ENCODE data around the gene GSTT2. TPM values are rescaled to one million over a fixed set of nuclear protein-coding genes. Genes with fewer than 3 reads are reported as not detected.

The GSTT2 gene
- total RNA-seq, 1 experiment from 2014 or later, result not detected

DNA sequence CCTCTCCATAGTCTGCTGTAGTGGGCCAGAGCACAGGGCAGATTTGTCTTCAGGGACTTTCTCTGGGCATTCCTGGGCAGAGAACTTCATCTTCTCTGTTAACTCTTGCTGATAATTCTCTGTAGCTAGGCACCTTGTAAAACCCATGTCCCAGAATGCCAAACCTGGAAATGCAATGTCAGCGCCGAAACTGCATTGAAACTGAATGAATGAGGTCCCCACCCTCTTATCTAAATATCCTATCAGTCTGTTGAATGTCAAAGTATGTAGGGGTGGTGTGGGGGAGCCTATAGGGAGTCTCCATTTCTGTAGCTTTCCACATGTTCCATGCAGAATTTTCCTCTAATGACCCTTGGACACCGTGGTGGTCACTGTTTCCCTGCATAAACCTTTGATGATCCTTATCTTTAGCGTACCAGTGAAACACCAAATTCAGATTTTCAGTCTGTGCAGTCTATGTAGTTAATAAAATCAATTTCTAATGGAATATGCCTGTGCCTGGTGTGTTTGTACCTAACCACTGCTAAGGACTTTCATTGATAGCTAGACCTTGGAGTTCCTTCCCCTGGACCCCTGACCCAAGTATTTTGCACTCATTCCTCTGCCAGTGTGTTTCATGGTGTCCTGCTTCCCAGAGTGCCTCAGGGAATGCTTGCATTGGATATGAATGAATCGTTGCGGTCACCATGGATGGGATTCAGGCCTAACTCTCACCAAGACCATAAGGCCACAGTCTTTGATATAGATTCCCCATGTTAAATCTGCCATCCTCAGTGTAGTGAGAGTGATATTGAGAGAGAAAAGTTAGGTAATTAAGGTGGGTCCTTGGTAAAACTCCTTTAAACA is 28.7 kb downstream of the GSTT2 start:
- DNase-seq (ENCODE audit: low spot score), result no peak

DNA sequence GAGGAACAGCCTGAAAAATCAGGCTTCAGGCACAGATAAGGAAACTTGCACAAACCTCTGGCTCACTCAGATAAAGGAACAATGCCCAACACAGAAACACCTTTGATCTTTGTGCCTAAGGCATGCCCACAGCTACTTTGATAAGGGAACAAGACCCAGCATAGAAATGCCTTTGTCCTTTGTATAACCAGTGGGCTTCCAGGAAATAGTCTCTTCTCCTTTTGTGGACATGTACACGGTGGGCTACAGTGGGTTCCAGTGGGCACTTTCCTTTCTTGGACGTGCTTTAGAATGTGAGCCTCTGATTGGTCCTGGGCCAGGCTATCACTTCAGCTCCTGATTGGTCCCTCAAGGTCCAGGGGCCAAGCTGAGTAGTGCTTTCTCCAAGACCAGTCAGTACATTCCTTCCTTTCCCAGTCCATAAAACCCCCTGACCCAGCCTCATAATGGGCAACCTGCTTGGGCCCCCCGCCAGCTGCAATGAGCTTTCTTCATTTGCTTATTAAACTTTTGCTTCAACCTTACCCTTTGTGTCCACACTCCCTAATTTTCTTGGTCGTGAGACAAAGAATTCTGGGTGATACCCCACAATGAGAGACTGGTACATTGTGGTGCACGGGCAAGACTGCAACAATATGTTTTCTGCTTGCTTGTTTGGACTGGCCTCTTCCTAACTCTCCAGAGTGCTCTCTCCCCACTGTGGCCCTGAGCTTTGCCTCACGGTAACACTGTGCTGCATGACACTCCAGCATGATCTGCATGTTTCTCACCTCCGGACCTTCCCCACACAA is 29.5 kb downstream of the GSTT2 start:
- no peak for DNase-seq (ENCODE audit: low spot score)

DNA sequence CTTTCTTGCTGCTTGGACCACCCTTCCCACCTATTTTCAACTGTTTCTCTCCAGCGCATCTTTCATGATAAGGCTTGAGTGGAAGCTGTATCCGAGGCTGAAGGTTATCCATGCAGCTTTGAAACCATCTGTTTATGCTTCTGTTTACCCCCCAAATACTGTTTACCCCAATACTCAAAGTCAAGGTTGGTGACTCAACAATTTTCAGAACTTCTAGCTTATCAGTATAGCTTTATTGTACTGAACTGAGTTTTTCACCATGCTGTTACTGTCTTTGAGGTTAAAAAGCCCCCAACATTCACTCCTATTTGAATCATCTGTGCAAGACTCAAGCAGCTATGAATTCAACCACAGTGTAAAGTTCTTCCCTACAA is 30.1 kb downstream of the GSTT2 start:
- no peak for DNase-seq (ENCODE audit: low spot score)

DNA sequence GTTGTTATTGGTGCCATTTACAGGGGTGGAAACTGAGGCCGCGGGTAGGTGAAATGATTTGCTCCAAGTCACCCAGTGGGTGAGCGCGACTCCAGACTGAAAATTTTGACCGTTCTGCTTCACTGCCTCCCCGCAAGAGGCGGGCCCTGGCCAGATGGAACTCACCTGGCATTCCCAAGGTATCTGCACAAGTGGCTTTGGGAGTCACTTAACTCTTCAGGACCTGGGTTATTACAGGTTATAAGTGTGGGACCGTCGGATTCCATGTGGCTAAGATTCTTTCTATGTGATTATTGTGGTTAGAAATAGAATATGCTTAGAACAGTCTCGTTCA is 31.8 kb downstream of the GSTT2 start:
- DNase-seq (ENCODE audit: low spot score), result no peak

DNA sequence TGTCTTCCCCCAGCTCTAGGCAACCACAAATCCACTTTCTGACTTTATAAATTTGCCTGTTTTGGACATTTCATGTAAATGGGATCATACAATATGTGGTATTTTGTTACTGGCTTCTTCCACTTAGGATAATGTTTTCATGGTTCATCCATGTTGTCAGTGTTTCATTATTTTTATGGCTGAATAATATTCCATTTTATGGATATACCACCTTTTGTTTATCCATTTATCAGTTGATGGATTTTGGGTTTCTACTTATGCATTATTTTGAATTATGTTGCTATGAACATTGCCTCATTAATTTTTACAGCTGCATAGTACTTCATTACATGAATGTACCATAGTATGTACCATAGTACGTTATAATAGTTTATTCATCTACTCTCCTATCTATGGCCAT is 36.2 kb downstream of the GSTT2 start:
- DNase-seq (ENCODE audit: low spot score), result no peak

DNA sequence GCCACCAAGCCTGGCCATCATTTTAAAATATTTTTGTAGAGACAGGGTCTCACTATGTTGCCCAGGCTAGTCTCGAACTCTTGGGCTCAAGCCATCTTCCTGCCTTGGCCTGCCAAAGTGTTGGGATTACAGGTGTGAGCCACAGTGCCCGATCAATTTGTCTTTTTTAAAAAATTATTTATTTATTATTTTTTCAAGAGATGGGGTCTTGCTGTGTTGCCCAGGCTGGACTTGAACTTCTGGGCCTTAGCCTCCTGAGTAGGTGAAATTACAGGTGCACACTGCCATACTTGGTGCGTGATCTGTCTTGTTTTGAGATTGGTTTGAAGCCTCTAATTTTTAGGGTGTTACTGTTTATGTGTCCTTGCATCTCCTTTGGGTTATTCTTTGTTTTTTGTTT is 41.4 kb downstream of the GSTT2 start:
- DNase-seq (ENCODE audit: low spot score), result no peak

DNA sequence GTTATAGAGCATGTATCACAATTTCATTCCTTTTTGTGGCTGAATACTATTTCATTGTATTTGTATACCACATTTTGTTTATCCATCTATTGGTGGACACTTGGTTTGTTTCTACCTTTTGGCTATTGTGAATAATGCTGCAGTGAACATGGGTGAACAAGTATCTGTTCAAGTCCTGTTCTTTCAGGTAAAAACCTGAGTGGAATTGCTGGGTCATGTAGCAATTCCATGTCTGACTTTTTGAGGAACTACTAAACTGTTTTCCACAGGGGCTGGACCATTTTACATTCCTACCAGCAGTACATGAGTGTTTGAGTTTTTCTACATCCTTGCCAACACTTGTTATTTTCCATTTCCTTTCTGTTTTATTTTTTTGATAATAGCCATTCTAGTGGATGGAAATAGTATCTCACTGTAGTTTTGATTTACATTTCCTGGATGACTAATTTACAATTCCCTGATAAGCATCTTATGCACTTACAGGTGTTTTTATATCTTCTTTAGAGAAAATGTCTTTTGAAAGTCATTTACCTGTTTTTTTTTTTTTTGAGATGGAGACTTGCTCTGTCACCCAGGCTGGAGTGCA is 43.4 kb downstream of the GSTT2 start:
- no peak for DNase-seq (ENCODE audit: low spot score)

DNA sequence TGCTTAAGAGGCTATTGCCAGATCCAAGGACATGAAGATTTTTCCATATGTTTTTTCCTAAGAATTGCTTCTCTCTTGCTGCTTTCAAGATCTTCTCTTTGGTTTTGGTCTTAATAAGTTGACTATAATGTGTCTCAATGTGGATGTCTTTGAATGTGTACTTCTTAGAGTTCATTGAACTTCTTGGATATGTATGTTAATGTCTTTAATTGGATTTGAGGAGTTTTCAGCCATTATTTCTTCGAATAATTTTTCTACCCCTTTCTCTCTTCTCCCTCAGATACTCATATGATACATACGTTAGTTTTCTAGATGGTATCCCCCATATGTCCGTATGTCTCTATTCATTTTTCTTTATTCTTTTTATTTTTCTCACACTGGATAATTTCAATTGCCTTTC is 44.4 kb downstream of the GSTT2 start:
- DNase-seq (ENCODE audit: low spot score), result no peak

DNA sequence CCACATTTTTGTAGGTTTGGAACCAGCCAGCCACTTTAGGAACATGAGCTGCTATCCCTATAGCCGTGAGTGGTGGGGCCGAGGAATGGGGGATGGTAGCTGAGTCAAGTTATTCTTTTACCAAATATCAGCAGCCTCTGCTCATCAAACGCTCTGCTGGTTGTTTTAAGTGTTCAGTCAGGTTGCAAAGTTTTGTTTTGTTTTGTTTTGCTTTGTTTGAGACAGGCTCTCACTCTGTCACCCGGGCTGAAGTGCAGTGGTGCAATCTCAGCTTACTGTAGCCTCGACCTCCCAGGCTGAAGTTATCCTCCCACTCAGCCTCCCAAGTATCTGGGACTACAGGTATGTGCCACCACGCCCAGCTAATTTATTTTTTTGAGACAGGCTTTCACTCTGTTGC is 45.5 kb downstream of the GSTT2 start:
- no peak for DNase-seq (ENCODE audit: low spot score)

DNA sequence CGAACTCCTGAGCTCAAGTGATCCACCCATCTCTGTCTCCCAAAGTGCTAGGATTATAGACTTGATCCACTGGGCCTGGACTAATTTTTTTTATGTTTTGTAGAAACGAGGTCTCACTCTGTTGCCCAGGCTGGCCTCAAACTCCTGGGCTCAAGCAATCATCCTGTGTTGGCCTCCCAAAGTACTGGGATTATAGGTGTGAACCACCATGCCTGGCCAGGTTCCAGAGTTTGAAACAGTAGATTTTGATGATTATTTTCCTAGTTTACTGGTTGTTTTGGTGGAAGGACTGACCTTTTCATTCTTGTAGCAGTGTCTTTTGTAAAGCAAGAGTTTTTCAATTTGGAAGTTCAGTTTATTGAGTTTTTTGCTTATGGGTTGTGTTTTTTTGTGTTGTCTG is 46.1 kb downstream of the GSTT2 start:
- no peak for DNase-seq (ENCODE audit: low spot score)

DNA sequence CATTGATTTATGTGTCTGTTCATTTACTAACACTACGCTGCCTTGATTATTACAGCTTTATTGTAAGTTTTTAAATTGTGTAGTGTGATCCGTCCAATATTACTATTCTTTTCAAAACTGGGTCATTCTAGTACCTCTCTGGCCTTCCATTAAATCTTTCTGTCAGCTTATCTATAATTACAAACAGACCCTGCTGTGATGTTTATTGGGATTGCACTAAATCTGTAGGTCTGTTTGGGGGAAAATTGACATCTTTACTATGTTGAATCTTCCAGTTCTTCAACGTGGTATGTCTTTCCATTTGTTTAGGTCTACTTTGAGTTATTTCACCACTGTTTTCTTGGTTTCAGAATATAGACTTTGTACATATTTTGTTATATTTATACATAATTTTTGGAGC is 46.8 kb downstream of the GSTT2 start:
- DNase-seq (ENCODE audit: low spot score), result no peak

DNA sequence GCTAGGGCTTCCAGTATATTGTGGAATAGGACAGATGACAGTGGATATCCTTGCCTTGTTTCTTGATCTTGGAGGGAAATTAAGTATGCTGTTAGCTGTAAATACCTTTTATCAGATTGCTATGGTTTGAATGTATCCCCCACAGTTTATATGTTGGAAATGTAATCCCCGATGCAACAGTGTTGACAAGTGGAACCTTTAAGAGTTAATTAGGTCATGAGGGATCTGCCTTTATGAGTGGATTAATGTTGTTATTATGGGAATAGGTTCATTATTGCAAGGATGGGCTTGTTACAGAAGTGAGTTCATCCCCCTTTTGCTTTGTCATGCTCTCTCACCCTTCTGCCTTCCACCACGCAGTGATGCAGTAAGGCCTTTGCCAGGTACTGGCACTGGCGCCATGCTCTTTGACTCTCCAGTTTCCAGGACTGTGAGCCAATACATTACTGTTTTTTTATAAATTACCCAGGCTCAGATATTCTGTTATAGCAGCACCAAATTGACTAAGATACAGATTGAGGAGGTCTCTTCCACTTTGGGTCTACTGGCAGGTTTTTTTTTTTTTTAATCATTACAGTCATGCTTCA is 47.5 kb downstream of the GSTT2 start:
- no peak for DNase-seq (ENCODE audit: low spot score)

DNA sequence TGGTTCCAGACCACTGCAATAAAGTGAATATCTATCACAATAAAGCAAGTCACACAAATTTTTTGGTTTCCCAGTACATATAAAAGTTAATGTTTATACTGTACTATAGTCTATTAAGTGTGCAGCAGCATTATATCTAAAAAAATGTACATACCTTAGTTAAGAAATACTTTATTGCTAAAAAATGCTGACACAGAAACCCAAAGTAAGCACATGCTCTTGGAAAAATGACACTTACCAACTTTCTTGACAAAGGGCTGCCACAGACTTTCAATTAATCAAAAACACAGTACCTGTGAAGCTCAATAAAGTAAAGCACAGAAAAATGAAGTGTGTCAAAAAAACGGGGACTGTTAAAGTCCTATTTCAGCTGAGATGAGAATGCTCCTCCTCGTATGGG is 48.1 kb downstream of the GSTT2 start:
- no peak for DNase-seq (ENCODE audit: low spot score)

DNA sequence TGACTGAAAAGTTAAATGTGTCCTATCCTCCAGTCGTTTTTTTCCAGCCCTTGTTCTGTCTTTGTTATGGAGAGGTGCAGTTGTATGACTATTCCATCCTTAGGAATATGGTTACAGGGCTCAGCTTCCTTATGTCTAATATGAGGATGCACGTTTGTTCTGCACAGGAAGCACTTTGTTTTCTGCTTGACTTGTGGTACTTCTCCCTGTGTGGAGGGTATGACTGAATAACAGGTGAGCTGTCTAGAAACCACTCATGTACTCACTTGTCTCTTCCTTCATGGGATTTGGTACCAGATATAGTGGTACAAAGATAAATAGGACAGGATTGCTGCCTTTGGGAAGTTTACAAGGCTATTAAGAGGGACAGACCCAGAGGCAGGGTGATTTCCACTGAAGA is 48.6 kb downstream of the GSTT2 start:
- DNase-seq (ENCODE audit: low spot score), result no peak

DNA sequence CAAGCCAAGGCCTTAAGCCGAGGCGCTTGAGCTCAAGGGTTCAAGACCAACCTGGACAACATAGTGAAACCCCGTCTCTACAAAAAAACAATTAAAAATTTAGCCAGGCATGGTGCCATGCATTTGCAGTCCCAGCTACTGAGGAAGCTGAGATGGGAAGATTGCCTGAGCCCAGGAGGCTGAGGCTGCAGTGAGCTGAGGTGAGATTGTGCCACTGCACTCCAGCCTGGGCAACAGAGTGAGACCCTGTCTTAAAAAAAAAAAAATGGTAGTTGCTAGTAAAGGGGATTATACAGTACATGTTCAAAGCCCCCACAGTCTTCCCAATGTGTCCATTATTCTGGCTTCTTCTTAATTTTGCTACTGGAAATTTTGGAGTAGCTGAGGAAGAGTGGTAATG is 49.4 kb downstream of the GSTT2 start:
- no peak for DNase-seq (ENCODE audit: low spot score)

DNA sequence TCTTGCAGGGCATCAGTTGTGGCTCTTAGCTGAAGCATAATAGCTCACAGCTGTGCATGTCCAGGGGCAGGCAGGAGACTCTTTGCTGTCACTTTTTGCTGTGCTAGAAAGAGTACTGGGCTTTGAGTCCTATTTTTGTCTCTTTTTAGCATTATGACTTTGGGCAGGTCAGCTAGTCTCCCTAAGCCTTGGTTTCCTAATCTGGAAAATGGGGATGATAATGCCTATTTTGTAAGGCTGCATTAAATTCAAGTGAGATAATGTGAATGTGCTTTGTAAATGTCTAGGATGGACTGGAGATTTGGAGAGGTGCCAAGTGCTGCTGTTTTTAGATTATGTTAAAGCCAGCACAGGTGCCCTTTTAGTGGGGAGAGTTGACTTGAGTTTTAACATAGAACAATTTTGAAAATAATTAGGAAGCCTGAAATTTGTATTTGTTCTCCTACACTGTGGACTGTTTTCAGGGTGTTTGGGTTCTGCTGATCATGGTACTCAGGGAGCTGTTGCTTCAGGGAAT is 50.3 kb downstream of the GSTT2 start:
- no peak for DNase-seq (ENCODE audit: low spot score)

Other genes with a start within 250 kb of the GSTT2 start
- gene ZNF70, start 229.0 kb upstream of the GSTT2 start, total RNA-seq (2014; rRNA removed; shearing (Covaris generic)), result 1.7 TPM in 2 replicates
- not detected in 2 replicates for gene VPREB3, start 225.7 kb upstream of the GSTT2 start, total RNA-seq (2014; rRNA removed; shearing (Covaris generic))
- gene C22orf15, start 217.1 kb upstream of the GSTT2 start, total RNA-seq (2014; rRNA removed; shearing (Covaris generic)), result 0.26 and 0.40 TPM in 2 replicates
- gene CHCHD10, start 212.2 kb upstream of the GSTT2 start, total RNA-seq (2014; rRNA removed; shearing (Covaris generic)), result 2.6 and 17.3 TPM in 2 replicates
- 8.2 and 10.3 TPM in 2 replicates for gene MMP11, start 207.3 kb upstream of the GSTT2 start, total RNA-seq (2014; rRNA removed; shearing (Covaris generic))
- 69.1 and 168 TPM in 2 replicates for gene SMARCB1, start 193.2 kb upstream of the GSTT2 start, total RNA-seq (2014; rRNA removed; shearing (Covaris generic))
- gene DERL3, start 141.1 kb upstream of the GSTT2 start, total RNA-seq (2014; rRNA removed; shearing (Covaris generic)), result 0.79 and 1.7 TPM in 2 replicates
- gene SLC2A11, start 122.3 kb upstream of the GSTT2 start, total RNA-seq (2014; rRNA removed; shearing (Covaris generic)), result 6.8 and 8.2 TPM in 2 replicates
- gene MIF, start 85.8 kb upstream of the GSTT2 start, total RNA-seq (2014; rRNA removed; shearing (Covaris generic)), result 136 and 143 TPM in 2 replicates
- 6.3 and 7.5 TPM in 2 replicates for gene GSTT2B, start 18.9 kb upstream of the GSTT2 start, total RNA-seq (2014; rRNA removed; shearing (Covaris generic))
- gene DDTL, start 13.2 kb upstream of the GSTT2 start, total RNA-seq (2014; rRNA removed; shearing (Covaris generic)), result 0.79 and 1.2 TPM in 2 replicates
- gene DDT, start 5.7 kb upstream of the GSTT2 start, total RNA-seq (2014; rRNA removed; shearing (Covaris generic)), result 78.7 and 124 TPM in 2 replicates
- not detected in 2 replicates for gene GSTT4, start 25.3 kb downstream of the GSTT2 start, total RNA-seq (2014; rRNA removed; shearing (Covaris generic))
- 11.3 and 11.5 TPM in 2 replicates for gene CABIN1, start 31.2 kb downstream of the GSTT2 start, total RNA-seq (2014; rRNA removed; shearing (Covaris generic))
- 1.1 and 2.6 TPM in 2 replicates for gene SUSD2, start 201.4 kb downstream of the GSTT2 start, total RNA-seq (2014; rRNA removed; shearing (Covaris generic))